Ishikawa (cell line): ENCODE measurements around the gene ABCC4.

ENCODE experiments used
- NFIC ChIP-seq: IDR thresholded peaks from 2 replicates; pipeline ENCODE4 v1.6.1; 2012
- REST ChIP-seq: IDR thresholded peaks from 2 replicates; pipeline ENCODE4 v1.6.1; 2012; ENCODE audit warnings: low read depth, mild to moderate bottlenecking
- TAF1 ChIP-seq: IDR thresholded peaks from 2 replicates; pipeline ENCODE4 v1.6.1; 2012; ENCODE audit warnings: low read depth, mild to moderate bottlenecking
- TEAD4 ChIP-seq: IDR thresholded peaks from 2 replicates; pipeline ENCODE4 v1.6.1; 2012

- TF ChIP-seq TEAD4 (no peak), REST (no peak), NFIC (no peak), TAF1 (no peak)
Observed at GRCh38 chr13:95038949-95039348, 262.3 kb downstream of the ABCC4 start.
